HG02571 (cell line): ENCODE data around the gene ALPI.

ENCODE experiments used
- ATAC-seq: cut with Tn5 transposase; IDR thresholded peaks from one replicate; pipeline ENCODE4 v1.9.1; 2021; ENCODE audit warnings: mild to moderate bottlenecking, moderate library complexity; ENCODE audit not compliant: unreplicated experiment

Gene ALPI

GRCh38 chr2:232495292-232495691, 39.3 kb downstream of the ALPI start:
- ATAC-seq, result no peak

DNA sequence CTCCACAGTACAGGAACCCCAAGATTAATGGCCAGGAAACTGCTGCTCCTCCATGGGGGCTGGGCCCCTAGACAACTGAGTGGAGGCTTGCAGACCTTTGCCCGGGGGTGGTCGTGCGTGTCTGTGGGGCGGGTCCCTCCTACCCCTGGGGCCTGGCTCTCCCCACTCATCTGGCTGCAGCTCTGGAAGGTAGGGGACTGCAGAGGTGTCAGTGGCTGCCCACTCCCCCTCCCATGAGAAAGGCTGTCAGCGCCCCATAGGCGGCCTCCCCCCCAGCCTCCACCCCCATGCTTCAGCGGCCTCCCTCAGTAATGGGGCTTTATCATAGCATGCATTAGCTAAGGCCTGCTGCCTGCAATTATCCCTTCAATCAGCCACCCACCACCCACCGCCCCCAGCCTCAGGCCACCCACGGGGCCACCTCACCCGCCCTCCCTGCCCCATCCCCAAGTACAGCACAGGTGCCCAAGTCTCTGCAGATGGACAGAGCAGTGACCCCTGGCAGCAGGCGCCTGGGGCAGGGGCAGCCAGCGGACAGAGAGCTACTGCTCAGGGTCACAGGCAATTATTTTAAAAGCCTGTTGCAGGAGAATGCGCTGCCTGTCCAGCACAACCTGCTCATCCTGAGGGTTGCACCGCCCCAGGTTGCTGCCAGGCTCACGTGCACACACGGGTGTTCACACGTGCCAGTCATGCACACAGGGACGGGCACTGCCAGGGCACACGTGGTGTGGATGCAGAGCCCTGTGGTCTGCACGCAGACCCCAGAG, 40.7 kb downstream of the ALPI start:
- ATAC-seq, result no peak

GRCh38 chr2:232497348-232497747, 41.4 kb downstream of the ALPI start:
- no peak for ATAC-seq

DNA sequence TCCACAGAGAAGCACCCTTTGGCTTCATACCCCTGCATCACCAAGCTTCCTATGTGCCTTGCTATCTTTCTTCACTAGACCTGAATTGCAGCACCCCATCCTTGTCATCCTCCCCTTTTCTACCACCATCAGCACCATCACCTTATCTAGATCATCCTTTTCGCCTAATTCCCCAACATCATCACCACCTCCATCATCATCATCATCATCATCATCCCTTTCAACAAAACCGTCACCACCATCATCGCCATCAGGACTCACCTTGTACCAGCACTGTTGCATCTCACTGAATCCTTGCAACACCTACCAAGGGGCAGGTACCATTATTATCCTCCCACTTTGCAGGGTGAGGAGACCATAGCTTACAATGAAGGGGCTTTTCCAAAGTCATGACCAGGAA, 42.5 kb downstream of the ALPI start:
- ATAC-seq, result no peak

- no peak for ATAC-seq
These were observed 45.4 kb downstream of the ALPI start for GRCh38 chr2:232501331-232501771.

DNA sequence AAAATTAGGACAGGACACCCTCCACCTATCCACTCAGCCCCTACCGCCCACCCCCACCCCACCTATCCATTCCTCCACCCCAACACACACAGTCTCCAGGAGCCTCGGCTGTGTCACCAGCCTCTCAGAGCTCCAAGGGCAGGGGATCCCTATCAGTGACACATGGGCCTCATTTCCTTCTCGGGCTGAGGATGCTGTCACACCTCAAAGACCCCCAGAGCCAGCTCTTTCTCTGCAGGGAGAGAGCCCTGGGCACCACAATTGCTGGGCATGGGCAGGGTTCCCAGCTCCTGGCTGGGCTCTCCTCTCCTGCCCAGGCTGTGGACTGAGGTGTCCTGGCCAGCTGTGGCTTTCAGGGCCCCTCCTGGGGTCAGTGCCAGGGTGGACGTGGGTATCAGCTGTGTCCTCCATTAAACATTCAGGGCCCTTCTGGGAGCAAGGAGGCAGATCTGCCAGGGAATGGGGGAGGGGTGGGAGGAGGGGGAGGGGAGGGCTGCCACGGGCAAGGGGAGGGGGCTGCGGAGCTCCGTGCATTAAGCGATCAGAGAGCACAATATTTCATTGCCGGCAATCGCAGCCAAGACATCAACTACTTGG, 45.9 kb downstream of the ALPI start:
- ATAC-seq, result no peak

GRCh38 chr2:232502511-232502910, 46.6 kb downstream of the ALPI start:
- no peak for ATAC-seq

- ATAC-seq, result no peak
These were observed 47.2 kb downstream of the ALPI start for GRCh38 chr2:232502911-232503808.

GRCh38 chr2:232503809-232504323, 47.9 kb downstream of the ALPI start:
- ATAC-seq, result no peak

GRCh38 chr2:232504438-232504837, 48.5 kb downstream of the ALPI start:
- ATAC-seq, result no peak

- ATAC-seq, result no peak
These were observed 49.9 kb downstream of the ALPI start for GRCh38 chr2:232505856-232506255.

- no peak for ATAC-seq
These were observed 50.8 kb downstream of the ALPI start for GRCh38 chr2:232506709-232507108.

- no peak for ATAC-seq
These were observed 52.3 kb downstream of the ALPI start for GRCh38 chr2:232508251-232508650.
